HG02759 (cell line): ENCODE measurements around the gene SLC14A1.

Source experiments
- ATAC-seq: cut with Tn5 transposase; IDR thresholded peaks from one replicate; pipeline ENCODE4 v1.9.1; 2021; ENCODE audit warnings: mild to moderate bottlenecking, moderate library complexity; ENCODE audit not compliant: unreplicated experiment

Gene SLC14A1

GRCh38 chr18:45723567-45724355, at the start of gene SLC14A1:
Gene SLC14A1 (plus strand): TSS chr18:45724181. CDS start chr18:45730321, 6,140 bp downstream.
- no peak for ATAC-seq

- no peak for ATAC-seq
Measured at GRCh38 chr18:45677276-45677807, 46.6 kb upstream of the SLC14A1 start.

- no peak for ATAC-seq
Measured at GRCh38 chr18:45678441-45678840, 45.5 kb upstream of the SLC14A1 start.

GRCh38 chr18:45678850-45679249, 45.1 kb upstream of the SLC14A1 start:
- ATAC-seq: no peak

- ATAC-seq: no peak
Measured at GRCh38 chr18:45680066-45680690, 43.8 kb upstream of the SLC14A1 start.

GRCh38 chr18:45682181-45682580, 41.8 kb upstream of the SLC14A1 start:
- ATAC-seq: no peak

- ATAC-seq: no peak
Measured at GRCh38 chr18:45684341-45685115, 39.5 kb upstream of the SLC14A1 start.

GRCh38 chr18:45686891-45687611, 36.9 kb upstream of the SLC14A1 start:
- ATAC-seq: peak; percentile 82

GRCh38 chr18:45687621-45688020, 36.4 kb upstream of the SLC14A1 start:
- peak; percentile 39 for ATAC-seq

GRCh38 chr18:45688113-45688512, 35.9 kb upstream of the SLC14A1 start:
- ATAC-seq: no peak

- ATAC-seq: peak; percentile 24
Measured at GRCh38 chr18:45688833-45689232, 35.1 kb upstream of the SLC14A1 start.

- ATAC-seq: no peak
Measured at GRCh38 chr18:45689396-45689795, 34.6 kb upstream of the SLC14A1 start.

GRCh38 chr18:45690975-45691815, 32.8 kb upstream of the SLC14A1 start:
- no peak for ATAC-seq

GRCh38 chr18:45691816-45692179, 32.2 kb upstream of the SLC14A1 start:
- no peak for ATAC-seq

- ATAC-seq: no peak
Measured at GRCh38 chr18:45702708-45703265, 21.2 kb upstream of the SLC14A1 start.

GRCh38 chr18:45708831-45709230, 15.2 kb upstream of the SLC14A1 start:
- ATAC-seq: no peak

- no peak for ATAC-seq
Measured at GRCh38 chr18:45712061-45712460, 11.9 kb upstream of the SLC14A1 start.

GRCh38 chr18:45713239-45713638, 10.7 kb upstream of the SLC14A1 start:
- no peak for ATAC-seq

GRCh38 chr18:45715212-45715780, 8.7 kb upstream of the SLC14A1 start:
- ATAC-seq: no peak
